HG03354 (cell line): Measurements from ENCODE around the gene RLN2.
A peak's percentile ranks its signal among the peaks of the same experiment; 100 is the strongest.
"Not testable (repeated sequence)": the region's sequence is repeated elsewhere in the genome, so short reads cannot be mapped to it uniquely, and the experiment has no call there.

ENCODE experiments used
- ATAC-seq: cut with Tn5 transposase; IDR thresholded peaks from one replicate; pipeline ENCODE4 v1.9.1; 2021; ENCODE audit warnings: mild to moderate bottlenecking; ENCODE audit not compliant: unreplicated experiment, poor library complexity, severe bottlenecking

RLN2 gene

DNA sequence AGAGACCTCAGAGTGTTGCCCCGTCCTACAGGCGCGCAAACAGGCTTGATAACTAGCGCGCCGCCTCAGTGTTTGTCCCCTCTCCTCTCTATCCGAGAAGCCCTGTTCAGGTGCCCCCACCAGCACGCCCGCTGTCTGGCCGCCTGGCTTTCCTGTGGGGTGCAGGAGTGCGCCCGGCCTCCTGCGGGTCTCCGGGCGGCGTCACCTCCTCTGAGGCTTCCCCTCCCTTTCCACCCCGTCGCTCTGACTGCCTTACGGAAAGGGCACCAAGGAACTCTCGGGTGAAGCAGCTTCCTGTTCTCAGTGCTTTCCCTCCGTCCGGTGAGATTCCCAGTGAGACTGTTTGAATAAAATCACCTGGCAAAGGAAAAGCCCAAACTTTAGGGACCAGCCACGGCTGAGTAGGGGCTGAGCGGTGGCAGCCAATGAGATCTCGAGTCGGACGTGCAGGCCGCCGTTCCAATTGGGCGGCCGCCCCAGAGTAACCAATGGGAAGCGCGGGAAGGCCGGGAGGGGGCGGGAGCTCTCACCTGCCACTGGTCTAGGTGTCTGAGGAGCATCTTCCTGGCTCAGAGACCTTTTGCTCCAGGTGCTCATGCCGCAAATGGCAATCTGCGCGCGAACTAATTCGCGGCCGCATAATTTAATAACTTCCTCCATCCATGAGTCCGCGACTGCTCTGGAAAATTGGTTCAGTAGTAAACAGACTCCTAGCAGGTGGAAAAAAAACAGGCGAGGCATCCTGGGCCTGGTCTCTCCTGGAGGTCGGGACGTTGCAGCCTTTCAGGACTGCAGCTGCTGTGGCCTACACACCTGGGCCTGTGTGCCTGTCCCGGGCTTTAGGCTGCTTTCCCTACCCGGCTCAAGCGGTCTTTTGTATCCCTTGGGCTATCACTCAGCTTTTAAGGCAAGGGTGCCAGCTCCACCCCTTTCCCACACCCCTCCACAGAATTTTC is at the start of gene RLN2:
Gene RLN2, minus strand, starts transcription at position 877 of the 956 bp plus-strand sequence. Its CDS starts 136 bp downstream, at position 741.
- peak; percentile 99 for ATAC-seq

GRCh38 chr9:5354184-5354583 is 49.7 kb upstream of the RLN2 start:
- no peak for ATAC-seq

GRCh38 chr9:5352637-5353248 is 48.2 kb upstream of the RLN2 start:
- ATAC-seq = no peak

DNA sequence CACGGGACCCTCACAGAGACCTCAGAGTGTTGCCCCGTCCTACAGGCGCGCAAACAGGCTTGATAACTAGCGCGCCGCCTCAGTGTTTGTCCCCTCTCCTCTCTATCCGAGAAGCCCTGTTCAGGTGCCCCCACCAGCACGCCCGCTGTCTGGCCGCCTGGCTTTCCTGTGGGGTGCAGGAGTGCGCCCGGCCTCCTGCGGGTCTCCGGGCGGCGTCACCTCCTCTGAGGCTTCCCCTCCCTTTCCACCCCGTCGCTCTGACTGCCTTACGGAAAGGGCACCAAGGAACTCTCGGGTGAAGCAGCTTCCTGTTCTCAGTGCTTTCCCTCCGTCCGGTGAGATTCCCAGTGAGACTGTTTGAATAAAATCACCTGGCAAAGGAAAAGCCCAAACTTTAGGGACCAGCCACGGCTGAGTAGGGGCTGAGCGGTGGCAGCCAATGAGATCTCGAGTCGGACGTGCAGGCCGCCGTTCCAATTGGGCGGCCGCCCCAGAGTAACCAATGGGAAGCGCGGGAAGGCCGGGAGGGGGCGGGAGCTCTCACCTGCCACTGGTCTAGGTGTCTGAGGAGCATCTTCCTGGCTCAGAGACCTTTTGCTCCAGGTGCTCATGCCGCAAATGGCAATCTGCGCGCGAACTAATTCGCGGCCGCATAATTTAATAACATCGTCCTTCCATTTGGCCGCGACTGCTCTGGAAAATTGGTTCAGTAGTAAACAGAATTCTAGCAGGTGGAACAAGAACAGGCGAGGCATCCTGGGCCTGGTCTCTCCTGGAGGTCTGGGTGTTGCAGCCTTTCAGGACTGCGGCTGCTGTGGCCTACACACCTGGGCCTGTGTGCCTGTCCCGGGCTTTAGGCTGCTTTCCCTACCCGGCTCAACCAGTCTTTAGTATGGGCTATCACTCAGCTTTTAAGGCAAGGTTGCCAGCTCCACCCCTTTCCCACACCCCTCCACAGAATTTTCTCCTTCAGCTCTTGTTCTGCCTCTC is 34.8 kb upstream of the RLN2 start, which contains the start of gene RLN1:
Gene RLN1, minus strand, starts transcription at position 885 of the 990 bp plus-strand sequence. Its CDS starts 130 bp downstream, at position 755.
- peak; percentile 99 for ATAC-seq

DNA sequence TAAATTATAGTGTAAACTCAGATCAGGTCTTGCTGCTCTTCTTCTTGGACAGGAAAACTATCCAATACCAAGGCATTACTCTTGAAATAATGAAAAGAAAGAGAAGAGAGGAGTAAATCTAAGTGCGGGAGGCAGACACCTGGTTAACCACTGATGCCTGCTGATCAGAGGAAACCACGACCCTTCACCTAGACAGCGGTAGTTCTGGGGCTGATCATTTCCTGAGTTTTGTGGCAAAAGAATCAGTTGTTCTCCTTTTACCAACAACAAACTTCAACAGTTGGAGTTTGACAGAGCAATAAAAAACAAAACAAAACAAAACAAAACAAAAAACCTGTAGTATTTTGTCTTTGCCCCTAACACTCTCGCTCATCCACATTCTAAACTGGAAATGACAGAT is 32.2 kb upstream of the RLN2 start:
- no peak for ATAC-seq

GRCh38 chr9:5331276-5331675 is 26.8 kb upstream of the RLN2 start:
- not testable (repeated sequence) for ATAC-seq

- ATAC-seq = no peak
Observed at GRCh38 chr9:5326893-5327548, 22.5 kb upstream of the RLN2 start.

DNA sequence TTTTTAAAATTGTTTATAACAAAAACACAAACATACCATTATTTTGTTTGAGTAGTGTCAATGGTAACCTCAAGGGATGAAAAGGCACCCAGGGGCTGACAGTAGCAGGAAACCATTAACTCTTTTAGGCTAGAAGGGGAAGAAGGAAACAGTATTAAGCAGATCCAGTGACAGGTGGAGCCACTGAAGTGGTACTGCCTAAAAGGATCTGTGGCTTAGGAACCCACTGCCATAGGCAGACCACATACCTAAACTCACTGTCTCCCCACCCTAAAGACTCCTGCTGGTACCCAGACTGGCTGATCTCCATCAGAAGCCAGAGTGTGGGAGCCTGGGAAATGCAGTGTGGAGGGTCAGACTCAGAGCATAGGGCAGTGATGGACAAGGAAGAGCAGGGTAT is 21.7 kb upstream of the RLN2 start:
- ATAC-seq = no peak

- not testable (repeated sequence) for ATAC-seq
Observed at GRCh38 chr9:5321601-5322000, 17.1 kb upstream of the RLN2 start.

DNA sequence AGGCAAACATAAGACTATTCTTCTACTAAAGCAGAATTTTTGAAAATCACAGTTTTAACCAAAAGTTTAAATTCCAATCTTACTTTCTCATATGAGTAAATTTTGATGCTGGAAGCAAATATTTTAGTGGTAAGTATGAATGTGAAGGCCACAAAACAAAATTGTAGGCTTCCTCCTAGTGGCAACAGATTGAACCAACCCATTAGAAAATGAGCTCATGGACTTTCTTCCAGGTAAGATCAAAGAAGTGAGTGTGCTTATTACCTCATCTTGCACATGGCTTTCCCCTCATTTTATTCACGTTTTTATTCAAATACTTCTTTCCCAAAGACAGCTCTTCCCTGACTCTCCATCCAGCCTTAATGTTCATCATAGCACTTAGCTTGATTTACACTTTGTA is 16.5 kb upstream of the RLN2 start:
- ATAC-seq = no peak

GRCh38 chr9:5316406-5316805 is 11.9 kb upstream of the RLN2 start:
- ATAC-seq = not testable (repeated sequence)

- ATAC-seq = no peak
Observed at GRCh38 chr9:5315187-5315923, 10.8 kb upstream of the RLN2 start.

DNA sequence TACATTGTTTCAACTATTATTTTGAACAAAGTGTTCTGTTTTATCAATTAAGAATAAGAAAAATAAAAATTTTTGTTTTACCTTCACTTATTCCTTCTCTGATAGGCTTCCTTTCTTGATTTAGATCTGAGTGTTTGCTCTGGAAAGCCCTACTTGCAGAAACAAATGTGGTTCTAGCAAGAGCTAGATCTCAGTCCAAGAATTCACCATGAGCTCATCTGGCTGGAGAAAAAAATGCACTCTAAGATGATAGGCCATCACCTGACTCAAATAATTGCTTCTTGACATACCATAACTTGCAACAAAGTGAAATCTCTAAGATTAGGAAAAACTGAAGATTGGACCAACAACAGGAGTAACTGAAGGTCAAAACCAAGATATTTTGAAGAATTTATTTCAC is 6.3 kb upstream of the RLN2 start:
- no peak for ATAC-seq

DNA sequence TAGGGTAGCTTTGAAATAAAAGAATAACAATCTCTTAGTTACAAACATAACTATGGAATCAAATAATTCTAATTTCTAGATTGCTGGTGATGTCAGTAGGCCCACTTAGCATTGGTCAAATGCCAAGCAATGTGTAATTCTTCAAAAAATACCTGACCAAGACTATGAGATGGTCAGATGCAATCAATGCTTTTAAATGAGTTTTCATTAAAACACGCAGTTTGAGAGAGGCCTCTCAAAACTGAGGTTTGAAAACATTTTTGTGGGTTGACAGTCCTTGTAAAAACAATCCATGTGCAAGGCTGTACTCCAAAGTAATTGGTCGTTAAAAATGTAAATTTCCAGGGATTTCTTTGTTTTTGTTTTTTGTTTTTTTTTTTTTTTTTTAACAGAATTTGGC is 1.2 kb upstream of the RLN2 start:
- ATAC-seq = no peak

- ATAC-seq = no peak
Observed at GRCh38 chr9:5301544-5301943, 3.0 kb downstream of the RLN2 start.

GRCh38 chr9:5292141-5292540 is 12.4 kb downstream of the RLN2 start:
- no peak for ATAC-seq

DNA sequence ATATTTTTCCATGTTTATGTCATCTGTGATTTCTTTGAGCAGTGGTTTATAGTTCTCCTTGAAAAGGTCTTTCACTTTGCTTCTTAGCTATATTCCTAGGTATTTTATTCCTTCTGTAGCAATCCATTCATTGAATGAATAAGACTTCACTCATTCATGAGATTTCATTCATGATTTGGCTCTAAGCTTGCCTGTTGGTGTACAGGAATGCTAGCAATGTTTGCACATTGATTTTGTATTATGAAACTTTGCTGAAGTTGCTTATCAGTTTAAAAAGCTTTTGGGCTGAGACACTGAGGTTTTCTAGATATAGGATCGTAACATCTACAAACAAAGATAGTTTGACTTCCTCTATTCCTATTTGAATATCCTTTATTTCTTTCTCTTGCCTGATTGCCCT is 15.9 kb downstream of the RLN2 start:
- ATAC-seq = no peak

DNA sequence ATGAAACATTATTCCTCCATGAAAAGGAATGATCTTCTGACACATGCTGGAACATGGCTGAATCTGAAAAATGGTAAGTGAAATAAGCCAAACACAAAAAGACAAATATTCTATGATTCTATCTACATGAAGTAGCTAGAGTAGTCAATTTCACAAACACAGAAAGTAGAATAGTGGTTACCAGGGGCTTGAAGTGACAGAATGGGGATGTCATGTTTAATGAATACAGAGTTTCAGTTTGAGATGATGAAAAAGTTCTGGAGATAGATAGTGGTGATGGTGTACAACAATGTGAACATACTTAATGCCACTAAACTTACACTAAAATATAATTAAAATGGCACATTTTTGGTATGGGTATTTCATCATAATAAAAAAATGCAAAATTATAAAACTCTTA is 18.3 kb downstream of the RLN2 start:
- ATAC-seq = no peak

DNA sequence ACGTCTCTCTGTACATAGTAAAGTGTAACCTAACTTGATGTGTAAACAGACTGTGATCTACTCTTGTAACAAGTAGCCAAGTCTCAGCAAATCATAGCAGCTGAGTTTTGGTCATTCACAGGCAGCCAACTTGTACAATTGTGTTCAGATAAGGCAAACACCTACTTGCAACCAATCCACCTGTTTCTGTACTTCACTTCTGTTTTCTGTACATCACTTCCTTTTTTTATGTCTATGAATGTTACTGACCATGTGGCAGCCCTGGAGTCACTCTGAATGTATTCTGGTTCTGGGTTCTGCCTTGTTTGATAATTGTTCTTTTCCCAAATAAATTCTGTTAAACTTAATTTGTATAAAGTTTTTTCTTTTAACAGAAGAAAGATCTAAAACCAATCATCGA is 26.0 kb downstream of the RLN2 start:
- ATAC-seq = peak; percentile 58
